GM23338 (cell line): ENCODE measurements around the gene ACD. TPM values are rescaled to one million over a fixed set of nuclear protein-coding genes. Genes with fewer than 3 reads are reported as not detected.

Experiments used
- ATAC-seq: fragments of 200-7000 bp; cut with Tn5 transposase; 3 replicates; pipeline ENCODE4 v1.9.1; 2020
- DNase-seq: peaks from one replicate; pipeline ENCODE4 v3.0.0-alpha.2; 2015; ENCODE audit warnings: low spot score
- H2AFZ ChIP-seq: fragments of 200-600 bp; sonication (generic); 2 replicates; pipeline ENCODE4 v1.8.0; 2016; ENCODE audit warnings: antibody characterized with exemption, mild to moderate bottlenecking, moderate library complexity
- H3F3A ChIP-seq: fragments of 200-600 bp; sonication (generic); replicated peaks from 2 replicates; pipeline ENCODE4 v1.8.0; 2017; ENCODE audit warnings: antibody characterized with exemption, mixed run types, low read depth
- H3K27ac ChIP-seq: fragments of 200-600 bp; sonication (generic); 2 replicates; pipeline ENCODE4 v1.6.1; 2016; ENCODE audit warnings: low read depth
- H3K27me3 ChIP-seq: fragments of 200-600 bp; sonication (generic); 2 replicates; pipeline ENCODE4 v1.8.0; 2016; ENCODE audit warnings: mild to moderate bottlenecking, mixed run types, moderate library complexity; ENCODE audit not compliant: insufficient read depth
- H3K36me3 ChIP-seq: fragments of 200-600 bp; sonication (generic); 2 replicates; pipeline ENCODE4 v1.8.0; 2016; ENCODE audit warnings: mild to moderate bottlenecking; ENCODE audit not compliant: insufficient read depth
- H3K4me1 ChIP-seq: fragments of 200-600 bp; sonication (generic); 2 replicates; pipeline ENCODE4 v1.8.0; 2016; ENCODE audit warnings: mild to moderate bottlenecking, moderate library complexity; ENCODE audit not compliant: insufficient read depth
- H3K4me2 ChIP-seq: fragments of 200-600 bp; sonication (generic); 2 replicates; pipeline ENCODE4 v1.7.1; 2017; ENCODE audit warnings: mixed run types
- H3K4me3 ChIP-seq: fragments of 200-600 bp; sonication (generic); 2 replicates; pipeline ENCODE4 v1.6.1; 2016; ENCODE audit warnings: mixed run types
- H3K79me2 ChIP-seq: fragments of 200-600 bp; sonication (generic); replicated peaks from 2 replicates; pipeline ENCODE4 v1.8.0; 2017; ENCODE audit warnings: mild to moderate bottlenecking; ENCODE audit not compliant: insufficient read depth
- H3K9me2 ChIP-seq: fragments of 200-600 bp; sonication (generic); 2 replicates; pipeline ENCODE4 v1.8.0; 2017; ENCODE audit not compliant: insufficient read depth
- H4K20me1 ChIP-seq: fragments of 200-600 bp; sonication (generic); replicated peaks from 2 replicates; pipeline ENCODE4 v1.8.0; 2017; ENCODE audit warnings: mild to moderate bottlenecking; ENCODE audit not compliant: insufficient read depth
- H3K27ac Mint-ChIP-seq: 2 replicates; pipeline ENCODE4 v1.8.0; 2020; ENCODE audit warnings: inconsistent platforms, mild to moderate bottlenecking, moderate library complexity, mixed read lengths
- H3K27me3 Mint-ChIP-seq: 3 replicates; pipeline ENCODE4 v1.8.0; 2022; ENCODE audit warnings: low read depth, mild to moderate bottlenecking, moderate library complexity, mixed read lengths, inconsistent platforms; ENCODE audit not compliant: insufficient read depth, poor library complexity
- H3K36me3 Mint-ChIP-seq: 3 replicates; pipeline ENCODE4 v1.8.0; 2021; ENCODE audit warnings: low read depth, mild to moderate bottlenecking, inconsistent platforms, moderate library complexity, mixed read lengths
- H3K4me1 Mint-ChIP-seq: 3 replicates; pipeline ENCODE4 v1.8.0; 2020; ENCODE audit warnings: mild to moderate bottlenecking, inconsistent platforms, mixed read lengths
- H3K4me3 Mint-ChIP-seq: 3 replicates; pipeline ENCODE4 v1.8.0; 2021; ENCODE audit warnings: moderate library complexity, mild to moderate bottlenecking, inconsistent platforms, mixed read lengths
- H3K9me3 Mint-ChIP-seq: 3 replicates; pipeline ENCODE4 v1.8.0; 2020; ENCODE audit warnings: moderate library complexity, mild to moderate bottlenecking, inconsistent platforms, mixed read lengths
- CREB1 ChIP-seq: fragments of 250-450 bp; sonication (Bioruptor Pico); IDR thresholded peaks from 2 replicates; pipeline ENCODE4 v1.5.0; 2020; ENCODE audit warnings: low read depth, mild to moderate bottlenecking, moderate library complexity
- EZH2 ChIP-seq: fragments of 200-600 bp; sonication (generic); IDR thresholded peaks from one replicate; pipeline ENCODE4 v1.8.0; 2017; ENCODE audit warnings: antibody characterized with exemption, mild to moderate bottlenecking, low read depth; ENCODE audit not compliant: unreplicated experiment
- EZH2phosphoT487 ChIP-seq: fragments of 200-600 bp; sonication (generic); IDR thresholded peaks from one replicate; pipeline ENCODE4 v1.8.1; 2018; ENCODE audit warnings: antibody characterized with exemption; ENCODE audit not compliant: unreplicated experiment
- JUNB ChIP-seq: IDR thresholded peaks from one replicate; pipeline ENCODE4 v1.6.1; 2016; ENCODE audit warnings: antibody characterized with exemption; ENCODE audit not compliant: unreplicated experiment
- NANOG ChIP-seq: IDR thresholded peaks from 2 replicates; pipeline ENCODE4 v1.6.1; 2016; ENCODE audit warnings: antibody characterized with exemption, borderline replicate concordance
- POLR2AphosphoS5 ChIP-seq: IDR thresholded peaks from 2 replicates; pipeline ENCODE4 v1.6.1; 2016; ENCODE audit warnings: antibody characterized with exemption, low read depth
- STAT1 ChIP-seq: IDR thresholded peaks from one replicate; pipeline ENCODE4 v1.6.1; 2016; ENCODE audit warnings: antibody characterized with exemption; ENCODE audit not compliant: unreplicated experiment
- ZNF114 ChIP-seq: fragments of 250-450 bp; sonication (Bioruptor Pico); IDR thresholded peaks from 2 replicates; pipeline ENCODE4 v1.5.0; 2020; ENCODE audit warnings: mild to moderate bottlenecking, moderate library complexity
- ZNF331 ChIP-seq: fragments of 250-450 bp; sonication (Bioruptor Pico); IDR thresholded peaks from 2 replicates; pipeline ENCODE4 v1.5.0; 2020; ENCODE audit warnings: low read depth, mild to moderate bottlenecking, moderate library complexity
- ZNF462 ChIP-seq: fragments of 250-450 bp; sonication (Bioruptor Pico); IDR thresholded peaks from 2 replicates; pipeline ENCODE4 v1.5.0; 2020; ENCODE audit warnings: mild to moderate bottlenecking, moderate library complexity
- long read RNA-seq: library from polyadenylated mRNA; unstranded; transcript quantifications from one replicate; pipeline ENCODE4 v2.0.0, GENCODE V29; 2020; ENCODE audit not compliant: unreplicated experiment
- polyA plus RNA-seq: library from polyadenylated mRNA; unstranded; fragments of >200 nt; fragmentation: Nextera tagmentation; extraction: Ambion mirVana; gene quantifications from 2 replicates; pipeline ENCODE4 v1.2.1, GENCODE V29; 2016
- total RNA-seq: library from RNA; depleted of rRNA; stranded (reverse); fragments of >200 nt; shearing (Covaris generic); gene quantifications from 2 replicates; pipeline ENCODE4 v1.2.3, GENCODE V29; 2014; rRNA removed
- TF ChIP-seq, protein P1 (sequence below): IDR thresholded peaks from 2 replicates; pipeline ENCODE4 v1.6.1; 2016; ENCODE audit warnings: antibody characterized with exemption
- TF ChIP-seq, protein P2 (sequence below): IDR thresholded peaks from one replicate; pipeline ENCODE4 v1.6.1; 2018; ENCODE audit warnings: antibody characterized with exemption; ENCODE audit not compliant: unreplicated experiment

Gene ACD
- 51.7 and 56.9 TPM in 2 replicates for total RNA-seq
- polyA plus RNA-seq: 38.7 and 41.3 TPM in 2 replicates
- long read RNA-seq, transcript ACD-214 (12 exons, 2,065 nt): major isoform, 26 of 42 reads
- long read RNA-seq, partial matches to known transcripts: 4 of 42 reads
- long read RNA-seq, other reads (novel, unspliced or antisense): 10 of 42 reads

DNA sequence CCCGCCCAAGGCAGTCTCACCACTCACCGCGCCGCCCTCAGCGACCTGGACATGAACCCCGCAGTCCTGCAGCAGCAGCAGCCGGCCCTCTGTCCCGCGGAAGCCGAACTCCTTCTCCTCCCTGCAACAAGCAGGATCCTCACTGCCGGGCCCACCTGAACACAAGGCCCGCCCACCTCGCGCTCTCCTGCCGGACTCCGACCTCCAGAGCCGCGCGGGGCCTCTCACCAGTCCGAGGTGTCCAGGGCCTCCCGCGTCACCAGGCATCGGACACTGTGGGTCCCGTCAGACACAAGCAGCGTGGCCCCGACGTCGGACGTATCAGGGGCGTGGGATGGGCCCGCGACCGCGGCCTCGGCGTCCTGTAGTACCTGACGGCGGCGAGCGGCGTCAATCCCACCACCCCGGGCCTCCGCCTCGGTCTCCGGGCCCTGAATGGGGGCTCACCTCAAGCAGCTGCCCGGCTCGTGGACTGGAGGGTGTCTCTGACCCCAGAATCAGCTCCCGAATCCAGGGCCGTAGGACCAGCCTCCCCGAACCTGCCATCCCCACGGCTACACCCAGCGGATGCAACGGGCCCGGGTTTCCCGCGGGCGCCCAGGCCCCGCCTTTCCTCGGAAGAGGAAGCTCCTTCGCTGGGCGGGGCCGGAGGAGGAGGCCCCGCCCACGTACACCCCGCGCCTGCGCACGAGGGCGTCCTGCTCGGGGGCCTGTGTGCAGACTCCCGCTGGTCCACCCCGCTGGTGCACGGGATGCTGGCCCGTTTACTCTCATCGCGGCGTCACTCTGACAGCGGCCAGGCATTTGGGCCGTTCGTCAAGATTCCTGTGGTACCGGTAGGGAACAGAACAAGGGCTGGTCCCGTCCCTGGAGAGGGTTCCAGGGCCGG lies at the start of gene ACD:
Gene ACD (minus strand): TSS at position 586 of the 889 bp plus-strand sequence. CDS start 40 bp downstream, at position 546.
- Mint-ChIP-seq H3K9me3 (no peaks in the 10 kb centered on the region; the same call in 2 of the 3 replicates), H3K27me3 (peaks cover 30% of the 10 kb centered on the region)
- H2AFZ ChIP-seq: peak within 1 kb of the TSS; percentile 99

More for the DNA sequence above, at the start of gene ACD:
- Histone ChIP-seq H3F3A (peaks cover 22% of the 10 kb centered on the region), H4K20me1 (peaks cover 5% of the 10 kb centered on the region; the same call in 1 of the 2 replicates), H3K9me2 (no peaks in the 10 kb centered on the region), H3K4me1 (peaks cover 7% of the 10 kb centered on the region; the same call in 1 of the 2 replicates), H3K79me2 (no peaks in the 10 kb centered on the region), H3K36me3 (no peaks in the 10 kb centered on the region), H3K27me3 (peaks cover under 1% of the 10 kb centered on the region; the same call in 1 of the 2 replicates), H3K4me3 (peak within 1 kb of the TSS; percentile 99), H3K27ac (peak within 1 kb of the TSS; percentile 72), H3K4me2 (peak within 1 kb of the TSS; percentile 99)
- DNase-seq (peak; percentile 91), ATAC-seq (peak; percentile 45)
- peaks cover 8% of the 10 kb centered on the region for H3K36me3 Mint-ChIP-seq
- H3K27ac Mint-ChIP-seq: peak within 1 kb of the TSS; percentile 98
- peaks cover 14% of the 10 kb centered on the region for H3K4me1 Mint-ChIP-seq
- no peak for TF ChIP-seq NANOG
- TF ChIP-seq EZH2: no peak
- peak; percentile 96 for TF ChIP-seq POLR2AphosphoS5
- 0 out of 2 replicates have a peak, but pooled peaks have one; percentile 12 for TF ChIP-seq CREB1 (CRISPR knock-in tag)
- TF ChIP-seq, protein P1, sequence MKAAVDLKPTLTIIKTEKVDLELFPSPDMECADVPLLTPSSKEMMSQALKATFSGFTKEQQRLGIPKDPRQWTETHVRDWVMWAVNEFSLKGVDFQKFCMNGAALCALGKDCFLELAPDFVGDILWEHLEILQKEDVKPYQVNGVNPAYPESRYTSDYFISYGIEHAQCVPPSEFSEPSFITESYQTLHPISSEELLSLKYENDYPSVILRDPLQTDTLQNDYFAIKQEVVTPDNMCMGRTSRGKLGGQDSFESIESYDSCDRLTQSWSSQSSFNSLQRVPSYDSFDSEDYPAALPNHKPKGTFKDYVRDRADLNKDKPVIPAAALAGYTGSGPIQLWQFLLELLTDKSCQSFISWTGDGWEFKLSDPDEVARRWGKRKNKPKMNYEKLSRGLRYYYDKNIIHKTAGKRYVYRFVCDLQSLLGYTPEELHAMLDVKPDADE: no peak
- TF ChIP-seq, protein P2, sequence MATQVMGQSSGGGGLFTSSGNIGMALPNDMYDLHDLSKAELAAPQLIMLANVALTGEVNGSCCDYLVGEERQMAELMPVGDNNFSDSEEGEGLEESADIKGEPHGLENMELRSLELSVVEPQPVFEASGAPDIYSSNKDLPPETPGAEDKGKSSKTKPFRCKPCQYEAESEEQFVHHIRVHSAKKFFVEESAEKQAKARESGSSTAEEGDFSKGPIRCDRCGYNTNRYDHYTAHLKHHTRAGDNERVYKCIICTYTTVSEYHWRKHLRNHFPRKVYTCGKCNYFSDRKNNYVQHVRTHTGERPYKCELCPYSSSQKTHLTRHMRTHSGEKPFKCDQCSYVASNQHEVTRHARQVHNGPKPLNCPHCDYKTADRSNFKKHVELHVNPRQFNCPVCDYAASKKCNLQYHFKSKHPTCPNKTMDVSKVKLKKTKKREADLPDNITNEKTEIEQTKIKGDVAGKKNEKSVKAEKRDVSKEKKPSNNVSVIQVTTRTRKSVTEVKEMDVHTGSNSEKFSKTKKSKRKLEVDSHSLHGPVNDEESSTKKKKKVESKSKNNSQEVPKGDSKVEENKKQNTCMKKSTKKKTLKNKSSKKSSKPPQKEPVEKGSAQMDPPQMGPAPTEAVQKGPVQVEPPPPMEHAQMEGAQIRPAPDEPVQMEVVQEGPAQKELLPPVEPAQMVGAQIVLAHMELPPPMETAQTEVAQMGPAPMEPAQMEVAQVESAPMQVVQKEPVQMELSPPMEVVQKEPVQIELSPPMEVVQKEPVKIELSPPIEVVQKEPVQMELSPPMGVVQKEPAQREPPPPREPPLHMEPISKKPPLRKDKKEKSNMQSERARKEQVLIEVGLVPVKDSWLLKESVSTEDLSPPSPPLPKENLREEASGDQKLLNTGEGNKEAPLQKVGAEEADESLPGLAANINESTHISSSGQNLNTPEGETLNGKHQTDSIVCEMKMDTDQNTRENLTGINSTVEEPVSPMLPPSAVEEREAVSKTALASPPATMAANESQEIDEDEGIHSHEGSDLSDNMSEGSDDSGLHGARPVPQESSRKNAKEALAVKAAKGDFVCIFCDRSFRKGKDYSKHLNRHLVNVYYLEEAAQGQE: no peak
- no peak for TF ChIP-seq ZNF462 (CRISPR knock-in tag)
- no peak for TF ChIP-seq EZH2phosphoT487
- no peak for TF ChIP-seq STAT1
- no peak for TF ChIP-seq ZNF114
- TF ChIP-seq JUNB: no peak
- TF ChIP-seq ZNF331 (CRISPR knock-in tag): no peak
- H3K4me3 Mint-ChIP-seq: peak within 1 kb of the TSS; percentile 90
